K562 (cell line): ENCODE measurements around the gene CALML6. TPM values are rescaled to one million over a fixed set of nuclear protein-coding genes. Genes with fewer than 3 reads are reported as not detected.
"Not testable (repeated sequence)": the region's sequence is repeated elsewhere in the genome, so short reads cannot be mapped to it uniquely, and the experiment has no call there.

Experiments used
- ATAC-seq: fragments of 200-7000 bp; cut with Tn5 transposase; 3 replicates; pipeline ENCODE4 v1.9.1; 2020; ENCODE audit warnings: moderate library complexity
- BruUV-seq: library from RNA; stranded (reverse); fragments of 400-500 nt; replicated peaks from 2 replicates; lab custom pipeline; 2021; lab: Mats Ljungman, UMichigan
- CTCF ChIA-PET: fragments of 300-600 bp; formaldehyde crosslinking; extraction: SDS; loops from one replicate; lab custom pipeline; 2021; ENCODE audit warnings: low intra/inter-chr PET ratio; lab: Yijun Ruan, JAX
- POLR2A ChIA-PET: fragments of 300-600, 350-650 bp; sonication (Branson Sonifier 250); formaldehyde crosslinking; extraction: SDS; loops from one replicate; lab custom pipeline; 2021; ENCODE audit warnings: antibody characterized with exemption, inconsistent platforms; lab: Yijun Ruan, JAX
- DNase-seq, 4 experiments: peaks; one replicate each; pipeline versions ENCODE4 v3.0.0 to v3.0.0-alpha.2; 2011 to 2018; ENCODE audit warnings: low spot score in 3 of 4, mixed read lengths in 3 of 4; ENCODE audit errors: extremely low read depth in 1 of 4
- FAIRE-seq: peaks from 2 replicates; lab custom pipeline; 2011; peaks lifted over from hg19 to GRCh38; lab: Jason Lieb, UNC
- H2AFZ ChIP-seq: 2 replicates; pipeline ENCODE4 v1.6.0; 2011; ENCODE audit warnings: low read depth, low read length, control low read depth, inconsistent platforms
- H3K27ac ChIP-seq: fragments of 200-600 bp; 3 replicates; pipeline ENCODE4 v1.8.0; 2011; ENCODE audit warnings: low read depth, mild to moderate bottlenecking, control low read depth, inconsistent platforms, low read length, moderate library complexity, mixed read lengths; ENCODE audit errors: extremely low read depth
- H3K27me3 ChIP-seq, 2 experiments: fragments of 300-600 bp in 1 of 2; 2 replicates in 1 of 2; 3 replicates in 1 of 2; pipeline versions ENCODE4 v1.6.0 to v1.8.0; 2011; ENCODE audit warnings: inconsistent platforms in 2 of 2, low read length in 2 of 2, mild to moderate bottlenecking in 1 of 2, mixed read lengths in 1 of 2, moderate library complexity in 1 of 2; ENCODE audit not compliant: control insufficient read depth in 2 of 2, insufficient read depth in 2 of 2
- H3K36me3 ChIP-seq: fragments of 300-600 bp; 3 replicates; pipeline ENCODE4 v1.8.0; 2011; ENCODE audit warnings: mild to moderate bottlenecking, low read length, inconsistent platforms; ENCODE audit not compliant: control insufficient read depth, insufficient read depth
- H3K4me1 ChIP-seq, 2 experiments: fragments of 200-600 bp in 1 of 2; replicated peaks in 1 of 2; 2 replicates in 1 of 2; 3 replicates in 1 of 2; pipeline versions ENCODE4 v1.5.1 to v1.8.0; 2011; ENCODE audit warnings: inconsistent platforms in 2 of 2, low read length in 2 of 2, mild to moderate bottlenecking in 1 of 2, mixed read lengths in 1 of 2, moderate library complexity in 1 of 2; ENCODE audit not compliant: control insufficient read depth in 2 of 2, insufficient read depth in 2 of 2
- H3K4me2 ChIP-seq: 2 replicates; pipeline ENCODE4 v1.6.1; 2011; ENCODE audit warnings: low read length, control low read depth, inconsistent platforms, mixed read lengths; ENCODE audit not compliant: insufficient read depth
- H3K4me3 ChIP-seq: fragments of 200-600 bp; sonication (generic), shearing (Covaris generic); 2 replicates; pipeline ENCODE4 v1.5.1; 2016; ENCODE audit warnings: control low read depth, inconsistent platforms
- H3K79me2 ChIP-seq: fragments of 200-600 bp; 3 replicates; pipeline ENCODE4 v1.8.0; 2011; ENCODE audit warnings: low read length, inconsistent platforms; ENCODE audit not compliant: control insufficient read depth, insufficient read depth
- H3K9ac ChIP-seq, 2 experiments: 2 replicates each; pipeline versions ENCODE4 v1.6.0 to v1.6.1; 2011; ENCODE audit warnings: low read depth in 2 of 2, low read length in 2 of 2, control low read depth in 1 of 2, inconsistent platforms in 1 of 2, mild to moderate bottlenecking in 1 of 2, mixed read lengths in 1 of 2; ENCODE audit not compliant: insufficient read depth in 1 of 2
- H3K9me1 ChIP-seq: one replicate; pipeline ENCODE4 v1.6.0; 2011; ENCODE audit warnings: inconsistent platforms, mild to moderate bottlenecking, low read length, moderate library complexity; ENCODE audit not compliant: control insufficient read depth, insufficient read depth
- H3K9me3 ChIP-seq: replicated peaks from 2 replicates; pipeline ENCODE4 v1.5.1; 2011; ENCODE audit warnings: low read depth, low read length, inconsistent platforms; ENCODE audit not compliant: control insufficient read depth, insufficient read depth
- H4K20me1 ChIP-seq: replicated peaks from 2 replicates; pipeline ENCODE4 v1.6.1; 2011; ENCODE audit warnings: low read length, inconsistent platforms, mixed read lengths; ENCODE audit not compliant: control insufficient read depth, insufficient read depth
- DIDO1 ChIP-seq: fragments of 450-650 bp; IDR thresholded peaks from 2 replicates; pipeline ENCODE4 v1.6.1; 2016; ENCODE audit warnings: low read depth, missing biosample characterization, missing genetic modification characterization
- FUS ChIP-seq: fragments of 200-400 bp; formaldehyde crosslinking; optimal IDR thresholded peaks from 2 replicates; pipeline ENCODE3; 2017; ENCODE audit warnings: low read depth, low read length
- LARP7 ChIP-seq: fragments of 450-650 bp; IDR thresholded peaks from 2 replicates; pipeline ENCODE4 v1.6.1; 2016
- NR2F6 ChIP-seq: fragments of 450-650 bp; formaldehyde crosslinking; IDR thresholded peaks from 2 replicates; pipeline ENCODE4 v1.4.0; 2020; ENCODE audit warnings: mild to moderate bottlenecking
- PHF8 ChIP-seq: fragments of 200-600 bp; sonication (generic); IDR thresholded peaks from 2 replicates; pipeline ENCODE4 v1.6.1; 2012; ENCODE audit warnings: mixed run types, mild to moderate bottlenecking, inconsistent platforms, low read length, moderate library complexity, borderline replicate concordance
- POLR2H ChIP-seq: IDR thresholded peaks from 2 replicates; pipeline ENCODE4 v1.6.1; 2016; ENCODE audit warnings: missing genetic modification characterization, low read depth, mild to moderate bottlenecking, control low read depth, missing compliant biosample characterization, moderate library complexity
- WGBS: fragments of 100-300 bp; shearing (Covaris generic); methylation state at CpG from one replicate; pipeline ENCODE4 v1.1.6; 2016; ENCODE audit warnings: low coverage, mixed read lengths; ENCODE audit not compliant: insufficient coverage; ENCODE audit errors: missing lambda C conversion rate; 5-methylcytosine and 5-hydroxymethylcytosine counted together
- in situ Hi-C: fragments of 300-500 bp; cut with MboI; formaldehyde crosslinking; loops from 4 replicates; pipeline ENCODE4 v1.15.0; 2018; ENCODE audit warnings: inconsistent platforms, mixed read lengths
- intact Hi-C: fragments of 100-400 bp; cut with micrococcal nuclease; formaldehyde crosslinking; loops from 2 replicates; pipeline ENCODE4 v1.14.2; 2022
- polyA plus RNA-seq, 8 experiments: library from polyadenylated mRNA; depleted of rRNA in 4 of 8; stranded (reverse) in 5 of 8; unstranded in 3 of 8; fragments of >200 nt; fragmentation: Nextera tagmentation in 2 of 8; fragmentation: Illumina TruSeq in 1 of 8; extraction: Ambion mirVana in 2 of 8; extraction: Trizol in 1 of 8; gene quantifications; 2 replicates each; pipeline versions ENCODE4 v1.2.1 to v1.2.3, GENCODE V29; 2011 to 2014; ENCODE audit warnings: inconsistent platforms in 1 of 8, missing spikeins in 1 of 8
- total RNA-seq, 7 experiments: library from RNA; depleted of rRNA in 6 of 7; stranded (reverse); fragments of >200 nt in 6 of 7; fragmentation: Illumina TruSeq in 2 of 7; extraction: Trizol in 2 of 7; gene quantifications; 2 replicates each; pipeline versions ENCODE4 v1.2.1 to v1.2.3, GENCODE V29; 2011 to 2021; ENCODE audit warnings: low replicate concordance in 1 of 7

Gene CALML6
- total and polyA plus RNA-seq, 9 of the 15 experiments (the other 6 are each of a cell fraction or from before 2014, with no cell fraction given): 0.14 TPM; not detected in 8

GRCh38 chr1:1883092-1883873 is 31.8 kb upstream of the CALML6 start (continued):
- TF ChIP-seq PHF8 (no peak), NR2F6 (CRISPR knock-in tag) (no peak), LARP7 (no peak), POLR2H (tag) (no peak; the same call in 1 of the 2 replicates), DIDO1 (no peak), FUS (no peak)

DNA sequence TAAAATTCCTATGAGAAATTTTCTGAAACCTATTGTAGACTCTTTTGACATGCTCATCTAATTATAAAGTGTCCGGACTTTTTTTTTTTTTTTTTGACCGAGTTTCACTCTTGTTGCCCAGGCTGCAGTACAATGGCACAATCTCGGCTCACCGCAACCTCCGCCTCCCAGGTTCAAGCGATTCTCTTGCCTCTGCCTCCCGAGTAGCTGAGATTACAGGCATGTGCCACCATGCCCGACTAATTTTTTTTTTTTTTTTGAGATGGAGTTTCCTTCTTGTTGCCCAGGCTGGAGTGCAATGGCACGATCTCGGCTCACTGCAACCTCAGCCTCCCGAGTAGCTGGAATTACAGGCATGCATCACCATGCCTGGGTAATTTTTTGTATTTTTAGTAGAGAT is 31.2 kb upstream of the CALML6 start:
- H2AFZ ChIP-seq, H3K9ac ChIP-seq, H3K4me2 ChIP-seq, H3K27ac ChIP-seq, H3K9me1 ChIP-seq, BruUV-seq, intact Hi-C loops, H3K9me3 ChIP-seq, FAIRE-seq, H3K27me3 ChIP-seq, in situ Hi-C loops, H3K4me3 ChIP-seq, ATAC-seq, DNase-seq: not testable (repeated sequence)
- CTCF ChIA-PET: interaction anchor here (0.6 kb wide), 1 partner anchor 24 kb away, joined by 5 read pairs; no protein-coding TSS in a partner anchor
- 48% methylated on average over 11 of the region's 11 CpGs for WGBS
- Histone ChIP-seq H3K4me1 (peaks cover 33 to 41% of the 10 kb centered on the region in 2 experiments; a peak in 4 of 5 replicates), H3K79me2 (peaks cover 90% of the 10 kb centered on the region), H3K36me3 (peaks cover 22% of the 10 kb centered on the region; the same call in 2 of the 3 replicates), H4K20me1 (peaks cover 63% of the 10 kb centered on the region)
- POLR2A ChIA-PET: interaction anchor here (0.6 to 3.9 kb wide), 11 partner anchors 9 to 74 kb away, joined by 3 to 35 read pairs (median 5); no protein-coding TSS in a partner anchor
